HUES48 (cell line): ENCODE results near the gene SULT1C3.

Experiments used
- H3K27ac ChIP-seq: one replicate; pipeline ENCODE4 v1.7.0; 2013; ENCODE audit warnings: low read depth, low read length, inconsistent platforms
- H3K27me3 ChIP-seq: 2 replicates; pipeline ENCODE4 v1.6.1; 2013; ENCODE audit warnings: mild to moderate bottlenecking, low read length; ENCODE audit not compliant: control insufficient read depth, insufficient read depth
- H3K36me3 ChIP-seq: 2 replicates; pipeline ENCODE4 v1.6.1; 2013; ENCODE audit warnings: low read length; ENCODE audit not compliant: control insufficient read depth, insufficient read depth
- H3K4me1 ChIP-seq: 2 replicates; pipeline ENCODE4 v1.6.1; 2013; ENCODE audit warnings: mild to moderate bottlenecking, low read length; ENCODE audit not compliant: control insufficient read depth, insufficient read depth
- H3K4me3 ChIP-seq: 2 replicates; pipeline ENCODE4 v1.5.1; 2013; ENCODE audit warnings: mild to moderate bottlenecking, low read depth, low read length
- H3K9ac ChIP-seq: 2 replicates; pipeline ENCODE4 v1.6.1; 2013; ENCODE audit warnings: mild to moderate bottlenecking, low read depth, low read length, moderate library complexity
- H3K9me3 ChIP-seq: 2 replicates; pipeline ENCODE4 v1.6.1; 2013; ENCODE audit warnings: low read length; ENCODE audit not compliant: control insufficient read depth, insufficient read depth

The SULT1C3 gene

DNA sequence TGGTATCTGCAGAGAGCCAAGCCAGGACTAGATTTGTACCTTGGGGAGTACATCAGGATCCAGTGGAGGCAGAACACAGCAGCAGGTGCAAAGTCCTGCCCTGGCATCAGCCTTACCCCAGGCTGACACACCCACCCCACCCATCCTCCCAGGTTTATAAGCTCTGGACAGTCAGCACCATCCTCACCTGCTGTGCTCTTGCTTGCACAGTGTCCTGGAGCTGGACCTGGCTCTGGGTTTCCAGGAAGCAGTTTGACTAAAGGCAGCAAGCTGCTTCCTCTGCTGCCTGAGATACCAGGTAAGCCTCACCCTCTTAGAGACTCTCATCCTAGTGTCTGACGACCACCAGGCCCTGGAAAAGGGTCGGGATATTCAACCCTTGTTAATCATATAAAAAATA is at the start of gene SULT1C3:
Gene SULT1C3 (plus strand): TSS at position 183 of the 400 bp plus-strand sequence. CDS start 7,227 bp downstream, outside the sequence.
- peaks cover 46% of the 10 kb centered on the region for H3K9me3 ChIP-seq
- no peak within 1 kb of the TSS for H3K4me3 ChIP-seq
- no peak within 1 kb of the TSS for H3K9ac ChIP-seq
- H3K4me1 ChIP-seq: no peaks in the 10 kb centered on the region
- H3K27ac ChIP-seq: no peak within 1 kb of the TSS
- H3K27me3 ChIP-seq: no peaks in the 10 kb centered on the region
- H3K36me3 ChIP-seq: no peaks in the 10 kb centered on the region

GRCh38 chr2:108193251-108193650 is 46.5 kb upstream of the SULT1C3 start:
- H3K9ac ChIP-seq: no peak overlapping the region
- no peaks in the 10 kb centered on the region for H3K4me1 ChIP-seq
- no peaks in the 10 kb centered on the region for H3K36me3 ChIP-seq
- H3K27ac ChIP-seq: no peak overlapping the region
- no peaks in the 10 kb centered on the region for H3K9me3 ChIP-seq
- H3K27me3 ChIP-seq: no peaks in the 10 kb centered on the region
- no peak overlapping the region for H3K4me3 ChIP-seq

- H3K36me3 ChIP-seq: no peaks in the 10 kb centered on the region
- H3K9ac ChIP-seq: no peak overlapping the region
- H3K4me1 ChIP-seq: no peaks in the 10 kb centered on the region
- no peaks in the 10 kb centered on the region for H3K27me3 ChIP-seq
- no peak overlapping the region for H3K4me3 ChIP-seq
- H3K27ac ChIP-seq: no peak overlapping the region
- peaks cover 3% of the 10 kb centered on the region; the same call in 1 of the 2 replicates for H3K9me3 ChIP-seq
Observed at GRCh38 chr2:108194409-108195132, 45.2 kb upstream of the SULT1C3 start.

- Histone ChIP-seq H3K9me3 (peaks cover 3% of the 10 kb centered on the region), H3K27me3 (no peaks in the 10 kb centered on the region), H3K9ac (no peak overlapping the region), H3K4me1 (no peaks in the 10 kb centered on the region), H3K36me3 (no peaks in the 10 kb centered on the region), H3K4me3 (no peak overlapping the region), H3K27ac (no peak overlapping the region)
Observed at GRCh38 chr2:108195133-108195439, 44.7 kb upstream of the SULT1C3 start.

- no peaks in the 10 kb centered on the region for H3K27me3 ChIP-seq
- no peaks in the 10 kb centered on the region for H3K4me1 ChIP-seq
- H3K9ac ChIP-seq: no peak overlapping the region
- H3K9me3 ChIP-seq: peaks cover 5% of the 10 kb centered on the region
- H3K27ac ChIP-seq: no peak overlapping the region
- H3K4me3 ChIP-seq: no peak overlapping the region
- no peaks in the 10 kb centered on the region for H3K36me3 ChIP-seq
Observed at GRCh38 chr2:108199726-108200125, 40.0 kb upstream of the SULT1C3 start.

DNA sequence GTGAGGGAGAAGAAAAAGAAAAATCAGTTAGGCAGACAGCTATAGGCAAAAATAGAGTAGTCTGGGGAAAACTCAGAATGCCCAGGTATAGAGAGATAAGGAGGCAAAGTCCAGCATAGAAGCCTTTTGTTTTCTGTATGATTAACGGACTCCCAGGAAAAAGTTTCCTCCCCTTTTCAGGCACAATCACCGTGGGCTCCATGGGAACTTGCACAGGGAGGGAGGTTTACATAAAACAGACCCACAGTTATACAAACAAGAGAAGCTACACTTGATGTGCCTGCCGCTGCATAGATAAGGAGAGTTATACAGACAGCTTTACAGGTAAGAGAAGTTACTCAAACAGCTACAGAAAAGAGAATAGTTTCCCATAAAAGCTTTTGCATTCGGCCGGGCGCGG is 39.2 kb upstream of the SULT1C3 start:
- no peak overlapping the region for H3K4me3 ChIP-seq
- H3K9ac ChIP-seq: no peak overlapping the region
- H3K27ac ChIP-seq: no peak overlapping the region
- no peaks in the 10 kb centered on the region for H3K36me3 ChIP-seq
- no peaks in the 10 kb centered on the region for H3K4me1 ChIP-seq
- H3K9me3 ChIP-seq: peaks cover 5% of the 10 kb centered on the region
- H3K27me3 ChIP-seq: no peaks in the 10 kb centered on the region

- Histone ChIP-seq H3K4me1 (no peaks in the 10 kb centered on the region), H3K36me3 (no peaks in the 10 kb centered on the region), H3K9me3 (peaks cover 28% of the 10 kb centered on the region), H3K27me3 (no peaks in the 10 kb centered on the region), H3K27ac (no peak overlapping the region), H3K4me3 (no peak overlapping the region), H3K9ac (no peak overlapping the region)
Observed at GRCh38 chr2:108212671-108213070, 27.1 kb upstream of the SULT1C3 start.

GRCh38 chr2:108215794-108216211 is 24.0 kb upstream of the SULT1C3 start:
- H3K9ac ChIP-seq: no peak overlapping the region
- H3K4me3 ChIP-seq: no peak overlapping the region
- H3K9me3 ChIP-seq: peaks cover 5% of the 10 kb centered on the region; the same call in 1 of the 2 replicates
- no peak overlapping the region for H3K27ac ChIP-seq
- H3K36me3 ChIP-seq: no peaks in the 10 kb centered on the region
- no peaks in the 10 kb centered on the region for H3K27me3 ChIP-seq
- H3K4me1 ChIP-seq: no peaks in the 10 kb centered on the region

DNA sequence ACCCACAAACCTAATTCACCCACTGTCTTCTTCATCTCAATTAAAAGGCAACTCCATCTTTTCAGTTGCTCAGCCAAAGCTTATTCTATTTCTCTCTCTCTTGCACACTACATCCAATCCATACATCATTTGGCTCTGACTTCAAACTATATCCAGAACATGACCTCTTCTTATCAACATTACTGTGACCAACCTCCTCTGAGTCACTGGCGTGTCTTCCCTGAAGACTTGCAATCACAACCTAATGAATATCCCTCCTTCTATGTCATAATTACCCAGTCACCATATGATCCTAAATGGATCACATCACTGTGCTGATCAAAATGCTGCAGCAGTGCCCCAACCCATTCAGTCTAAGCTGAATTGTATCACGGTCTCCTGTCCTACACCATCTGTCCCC is 22.6 kb upstream of the SULT1C3 start:
- Histone ChIP-seq H3K9me3 (peaks cover 5% of the 10 kb centered on the region; the same call in 1 of the 2 replicates), H3K27ac (no peak overlapping the region), H3K4me1 (no peaks in the 10 kb centered on the region), H3K4me3 (no peak overlapping the region), H3K27me3 (no peaks in the 10 kb centered on the region), H3K36me3 (no peaks in the 10 kb centered on the region), H3K9ac (no peak overlapping the region)

DNA sequence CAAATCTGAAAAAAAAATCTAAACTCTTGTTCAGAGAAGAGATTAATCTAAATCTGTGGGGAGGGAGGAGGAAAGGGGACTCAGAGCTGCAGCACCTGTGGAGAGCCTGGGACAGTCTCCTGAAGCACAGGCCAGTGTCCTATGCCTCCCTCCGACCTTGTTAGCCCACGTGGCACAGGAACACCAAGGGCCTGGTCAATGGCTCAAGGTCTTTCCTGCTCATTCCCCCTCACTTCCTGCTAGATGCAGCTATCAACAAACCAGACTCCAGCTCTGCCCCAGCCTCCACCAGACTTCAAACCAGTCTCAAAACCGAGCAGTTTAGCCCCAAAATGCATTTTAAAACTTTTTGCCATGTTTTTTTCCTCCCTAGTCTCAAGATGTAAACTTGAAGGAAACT is 20.1 kb upstream of the SULT1C3 start:
- no peaks in the 10 kb centered on the region for H3K27me3 ChIP-seq
- H3K9ac ChIP-seq: no peak overlapping the region
- no peaks in the 10 kb centered on the region for H3K4me1 ChIP-seq
- no peaks in the 10 kb centered on the region for H3K36me3 ChIP-seq
- no peak overlapping the region for H3K4me3 ChIP-seq
- no peak overlapping the region for H3K27ac ChIP-seq
- H3K9me3 ChIP-seq: peaks cover 17% of the 10 kb centered on the region

- Histone ChIP-seq H3K36me3 (no peaks in the 10 kb centered on the region), H3K27ac (no peak overlapping the region), H3K9ac (no peak overlapping the region), H3K9me3 (peaks cover 20% of the 10 kb centered on the region), H3K4me1 (no peaks in the 10 kb centered on the region), H3K4me3 (no peak overlapping the region), H3K27me3 (no peaks in the 10 kb centered on the region)
Observed at GRCh38 chr2:108220191-108220590, 19.6 kb upstream of the SULT1C3 start.
